ENCODE results near the gene CDY1. TPM values are rescaled to one million over a fixed set of nuclear protein-coding genes. Genes with fewer than 3 reads are reported as not detected.
"Not testable (repeated sequence)": the region's sequence is repeated elsewhere in the genome, so short reads cannot be mapped to it uniquely, and the experiment has no call there.

CDY1 gene
- total RNA-seq, 1 experiment from 2014 or later, result not detected

DNA sequence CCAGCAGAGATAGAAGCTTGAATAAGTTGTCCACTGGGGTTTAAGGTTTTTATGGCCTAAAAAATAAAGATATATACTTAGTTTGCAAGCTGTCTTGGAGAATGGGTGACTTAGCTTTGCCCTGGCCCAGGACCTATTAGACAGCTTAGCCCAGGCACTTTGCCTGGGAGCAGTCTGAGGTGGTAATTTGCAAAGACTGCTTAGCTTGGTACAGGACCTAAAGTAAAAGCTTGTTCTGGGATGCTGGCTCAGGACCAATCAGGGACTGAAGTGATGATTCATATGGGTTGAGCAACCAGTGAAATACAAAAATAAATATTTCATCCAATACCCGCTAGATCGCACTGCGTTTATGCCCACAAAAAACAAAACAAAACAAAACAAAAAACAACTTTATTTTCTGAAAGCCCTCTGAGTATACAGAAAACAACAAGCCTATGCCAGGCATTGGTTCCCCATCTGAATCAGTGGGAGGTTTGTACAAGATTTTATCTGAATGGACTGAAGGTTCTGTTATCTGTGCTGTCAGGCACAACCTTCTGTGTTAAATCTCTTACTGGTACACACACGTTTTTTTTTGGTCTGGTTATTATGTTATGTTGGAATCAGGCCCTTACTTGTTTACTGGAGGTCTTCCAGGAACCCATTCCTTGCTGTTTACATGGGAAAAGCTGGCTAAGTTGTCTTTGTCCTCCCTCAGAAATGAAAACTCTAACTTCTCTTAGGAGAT is 8.6 kb downstream of the CDY1 start:
- H3K9ac ChIP-seq (ENCODE audit: low read length); RAD21 ChIA-PET (ENCODE audit: low non-redundant PET in 1 of 2, low total read pairs in 2 of 2, uncharacterized antibody in 2 of 2, unreplicated experiment in 2 of 2); H2AFZ ChIP-seq (ENCODE audit: low read depth, low read length, poor library complexity, severe bottlenecking); H3K9me3 ChIP-seq (ENCODE audit: control insufficient read depth in 1 of 2, insufficient read depth in 1 of 2, low read depth in 1 of 2, low read length in 2 of 2); H3K4me3 ChIP-seq (replicated peaks in 1 of 2; ENCODE audit: low read depth in 1 of 2, low read length in 2 of 2); ATAC-seq; BruUV-seq (replicated peaks); CTCF ChIA-PET; H3K27ac ChIP-seq (ENCODE audit: low read depth, low read length); H3K4me2 ChIP-seq (ENCODE audit: low read length); H3K79me2 ChIP-seq (ENCODE audit: insufficient read depth, low read length); H3K4me1 ChIP-seq (ENCODE audit: control insufficient read depth in 1 of 2, insufficient read depth in 2 of 2, low read length in 2 of 2); H3K9me2 ChIP-seq (ENCODE audit: insufficient read depth); H3K27me3 ChIP-seq (ENCODE audit: insufficient read depth, low read length); H3K36me3 ChIP-seq (ENCODE audit: control insufficient read depth in 1 of 2, insufficient read depth in 2 of 2, low read length in 2 of 2); POLR2A ChIA-PET; H4K20me1 ChIP-seq (ENCODE audit: insufficient read depth); intact Hi-C loops (cut with micrococcal nuclease); DNase-seq (ENCODE audit: low read depth, low spot score): not testable (repeated sequence)

DNA sequence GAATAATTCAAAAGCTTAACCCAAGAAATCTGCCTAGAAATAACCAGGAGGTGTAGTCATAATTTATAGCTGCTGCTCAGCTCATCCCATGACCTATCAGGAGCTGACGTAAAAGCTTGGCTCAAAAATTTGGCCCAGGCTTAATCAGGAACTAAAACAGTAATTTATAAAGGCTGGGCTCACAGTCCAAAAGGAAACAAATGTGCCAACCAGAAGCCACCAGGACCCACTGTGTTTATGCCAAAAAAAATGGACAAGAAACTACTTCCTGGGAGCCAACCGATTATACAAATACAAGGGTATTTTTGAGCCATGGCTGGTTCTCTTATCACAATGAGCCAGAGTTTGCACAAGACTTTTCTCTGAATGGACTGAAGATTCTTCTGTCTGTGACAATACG is 17.9 kb downstream of the CDY1 start:
- H3K4me3 ChIP-seq (replicated peaks in 1 of 2; ENCODE audit: low read depth in 1 of 2, low read length in 2 of 2); H3K36me3 ChIP-seq (ENCODE audit: control insufficient read depth in 1 of 2, insufficient read depth in 2 of 2, low read length in 2 of 2); DNase-seq (ENCODE audit: low read depth, low spot score); H3K27me3 ChIP-seq (ENCODE audit: insufficient read depth, low read length); H3K9me2 ChIP-seq (ENCODE audit: insufficient read depth); H3K27ac ChIP-seq (ENCODE audit: low read depth, low read length); BruUV-seq (replicated peaks); ATAC-seq; H4K20me1 ChIP-seq (ENCODE audit: insufficient read depth); H3K79me2 ChIP-seq (ENCODE audit: insufficient read depth, low read length); H2AFZ ChIP-seq (ENCODE audit: low read depth, low read length, poor library complexity, severe bottlenecking); H3K9ac ChIP-seq (ENCODE audit: low read length); H3K4me1 ChIP-seq (ENCODE audit: control insufficient read depth in 1 of 2, insufficient read depth in 2 of 2, low read length in 2 of 2); CTCF ChIA-PET; intact Hi-C loops (cut with micrococcal nuclease); RAD21 ChIA-PET (ENCODE audit: low non-redundant PET in 1 of 2, low total read pairs in 2 of 2, uncharacterized antibody in 2 of 2, unreplicated experiment in 2 of 2); POLR2A ChIA-PET; H3K9me3 ChIP-seq (ENCODE audit: control insufficient read depth in 1 of 2, insufficient read depth in 1 of 2, low read depth in 1 of 2, low read length in 2 of 2); H3K4me2 ChIP-seq (ENCODE audit: low read length): not testable (repeated sequence)

DNA sequence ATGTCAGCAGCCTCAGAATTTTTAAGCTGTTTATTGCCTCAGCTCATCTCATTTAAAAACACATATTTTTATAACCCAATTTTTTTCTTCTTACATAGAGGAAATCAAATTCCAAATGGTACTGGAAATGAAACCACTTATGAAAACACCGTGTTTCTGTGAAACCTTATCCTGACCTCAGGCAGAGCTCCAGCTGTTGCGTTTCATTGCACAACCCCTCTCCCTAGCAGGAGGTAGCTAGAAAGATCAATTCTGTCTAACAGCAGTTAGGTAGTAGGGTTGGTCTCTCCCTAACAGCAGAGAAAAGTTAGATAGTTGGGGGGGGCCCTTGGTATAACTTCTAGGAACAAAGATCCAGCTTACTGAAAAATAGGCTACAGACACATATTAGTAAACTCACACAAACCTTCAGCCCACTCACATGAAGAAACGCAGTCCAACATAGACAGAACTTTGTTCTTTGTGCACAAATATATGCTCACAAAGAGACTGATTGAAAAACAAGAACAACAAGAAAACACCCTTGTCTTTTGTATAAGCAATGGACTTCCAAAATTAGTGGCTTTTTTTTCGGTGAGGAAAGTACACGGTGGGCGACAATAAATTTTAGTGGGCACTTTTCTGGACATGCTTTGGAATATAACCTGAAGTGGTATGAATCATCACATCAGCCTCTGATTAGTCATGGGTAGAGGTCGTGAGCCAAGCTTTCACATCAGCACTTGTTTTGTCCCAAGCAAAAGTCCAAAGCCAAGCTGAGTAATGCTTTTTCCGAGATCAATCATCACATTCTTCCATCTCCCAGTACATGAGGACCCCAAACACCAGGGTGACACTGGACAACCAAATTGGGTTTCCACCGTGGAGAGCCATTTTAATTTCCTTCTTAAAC is 21.4 kb downstream of the CDY1 start:
- H3K9ac ChIP-seq (ENCODE audit: low read length); H3K4me2 ChIP-seq (ENCODE audit: low read length); BruUV-seq (replicated peaks); H3K36me3 ChIP-seq (ENCODE audit: control insufficient read depth in 1 of 2, insufficient read depth in 2 of 2, low read length in 2 of 2); DNase-seq (ENCODE audit: low read depth, low spot score); H3K4me1 ChIP-seq (ENCODE audit: control insufficient read depth in 1 of 2, insufficient read depth in 2 of 2, low read length in 2 of 2); ATAC-seq; H3K4me3 ChIP-seq (replicated peaks in 1 of 2; ENCODE audit: low read depth in 1 of 2, low read length in 2 of 2); H3K79me2 ChIP-seq (ENCODE audit: insufficient read depth, low read length); H4K20me1 ChIP-seq (ENCODE audit: insufficient read depth); H3K27me3 ChIP-seq (ENCODE audit: insufficient read depth, low read length); CTCF ChIA-PET; H3K27ac ChIP-seq (ENCODE audit: low read depth, low read length); H3K9me3 ChIP-seq (ENCODE audit: control insufficient read depth in 1 of 2, insufficient read depth in 1 of 2, low read depth in 1 of 2, low read length in 2 of 2); POLR2A ChIA-PET; H2AFZ ChIP-seq (ENCODE audit: low read depth, low read length, poor library complexity, severe bottlenecking); RAD21 ChIA-PET (ENCODE audit: low non-redundant PET in 1 of 2, low total read pairs in 2 of 2, uncharacterized antibody in 2 of 2, unreplicated experiment in 2 of 2); intact Hi-C loops (cut with micrococcal nuclease); H3K9me2 ChIP-seq (ENCODE audit: insufficient read depth): not testable (repeated sequence)

Measured in HCT116 (cell line).